GM18499 (cell line): ENCODE results near the gene OR5K3.
A peak's percentile ranks its signal among the peaks of the same experiment; 100 is the strongest.
"Not testable (repeated sequence)": the region's sequence is repeated elsewhere in the genome, so short reads cannot be mapped to it uniquely, and the experiment has no call there.

ENCODE experiments used
- ATAC-seq: cut with Tn5 transposase; IDR thresholded peaks from one replicate; pipeline ENCODE4 v1.9.1; 2021; ENCODE audit warnings: moderate number of reproducible peaks; ENCODE audit not compliant: insufficient read depth, unreplicated experiment

The OR5K3 gene

GRCh38 chr3:98390366-98390765 lies at the start of gene OR5K3:
Gene OR5K3 (plus strand): TSS chr3:98390666. CDS start chr3:98390666, 0 bp downstream.
- ATAC-seq = no peak

GRCh38 chr3:98341758-98342157 lies 48.7 kb upstream of the OR5K3 start:
- ATAC-seq = no peak

- ATAC-seq = no peak
These were observed 46.6 kb upstream of the OR5K3 start for GRCh38 chr3:98343647-98344507.

GRCh38 chr3:98350082-98350481 lies 40.4 kb upstream of the OR5K3 start:
- ATAC-seq = no peak

GRCh38 chr3:98353554-98353953 lies 36.9 kb upstream of the OR5K3 start, which contains the start of gene OR5K4:
Gene OR5K4 (plus strand): TSS chr3:98353854. CDS start chr3:98353854, 0 bp downstream.
- ATAC-seq = no peak

GRCh38 chr3:98359250-98359649 lies 31.2 kb upstream of the OR5K3 start:
- no peak for ATAC-seq

GRCh38 chr3:98359993-98360675 lies 30.3 kb upstream of the OR5K3 start:
- ATAC-seq = peak; percentile 64

- no peak for ATAC-seq
These were observed 29.8 kb upstream of the OR5K3 start for GRCh38 chr3:98360681-98361080.

GRCh38 chr3:98361289-98361688 lies 29.2 kb upstream of the OR5K3 start:
- no peak for ATAC-seq

GRCh38 chr3:98367464-98368246 lies 22.8 kb upstream of the OR5K3 start:
- no peak for ATAC-seq

GRCh38 chr3:98371186-98371585 lies 19.3 kb upstream of the OR5K3 start:
- no peak for ATAC-seq

- no peak for ATAC-seq
These were observed 18.6 kb upstream of the OR5K3 start for GRCh38 chr3:98371853-98372252.

GRCh38 chr3:98372445-98372844 lies 18.0 kb upstream of the OR5K3 start:
- no peak for ATAC-seq

- no peak for ATAC-seq
These were observed 13.8 kb upstream of the OR5K3 start for GRCh38 chr3:98376631-98377030.

GRCh38 chr3:98388147-98388546 lies 2.3 kb upstream of the OR5K3 start:
- no peak for ATAC-seq

- no peak for ATAC-seq
These were observed 4.6 kb downstream of the OR5K3 start for GRCh38 chr3:98395101-98395500.

- not testable (repeated sequence) for ATAC-seq
These were observed 6.0 kb downstream of the OR5K3 start for GRCh38 chr3:98396482-98396881.

GRCh38 chr3:98398513-98398912 lies 8.0 kb downstream of the OR5K3 start:
- no peak for ATAC-seq

GRCh38 chr3:98402507-98402906 lies 12.0 kb downstream of the OR5K3 start:
- ATAC-seq = no peak

GRCh38 chr3:98404010-98404409 lies 13.5 kb downstream of the OR5K3 start:
- ATAC-seq = no peak

GRCh38 chr3:98406034-98406433 lies 15.6 kb downstream of the OR5K3 start:
- no peak for ATAC-seq
